ENCODE results near the gene SLC12A3.

DNA sequence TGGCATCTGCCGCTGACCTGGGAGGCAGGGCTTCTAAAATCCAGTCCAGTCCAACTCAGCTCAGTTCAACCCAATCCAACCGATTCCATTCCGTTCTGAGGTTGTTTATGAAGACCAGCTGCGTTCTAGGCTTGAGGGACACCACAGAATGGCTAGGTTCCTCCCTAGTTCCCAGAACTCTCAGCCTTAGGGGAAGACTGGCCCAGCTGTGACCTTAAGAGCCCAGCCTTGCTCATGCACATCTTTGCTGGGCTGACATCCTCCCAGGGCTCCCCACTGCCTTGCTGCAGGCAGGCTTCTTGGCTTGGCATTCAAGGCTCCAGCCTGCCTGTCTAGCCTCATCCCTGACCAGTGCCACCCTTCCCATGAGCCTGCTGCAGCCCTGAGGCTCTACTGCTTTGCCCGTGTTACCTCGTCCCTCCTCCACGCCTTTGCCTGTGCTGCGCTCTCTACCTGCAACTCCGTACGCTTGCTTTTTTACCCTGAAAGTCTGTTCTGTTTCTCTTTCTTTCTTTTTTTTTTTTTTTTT, 7.9 kb downstream of the SLC12A3 start:
- TF ChIP-seq CTCF (IDR thresholded peaks at IDR 0.05) (no peak), EP300 (IDR thresholded peaks at IDR 0.05) (no peak), HEYL (CRISPR knock-in tag; IDR thresholded peaks at IDR 0.05) (no peak), KDM1A (IDR thresholded peaks at IDR 0.05; ENCODE audit: low read depth) (no peak), PHF8 (IDR thresholded peaks at IDR 0.05; ENCODE audit: borderline replicate concordance, low read depth) (no peak), ZFP36 (IDR thresholded peaks at IDR 0.05; ENCODE audit: borderline replicate concordance, partially characterized antibody) (no peak)

Data from A549 (cell line).